ENCODE data around the gene MT1H. TPM values are rescaled to one million over a fixed set of nuclear protein-coding genes. Genes with fewer than 3 reads are reported as not detected.
A peak's percentile ranks its signal among the peaks of the same experiment; 100 is the strongest.

The MT1H gene
- total RNA-seq, 3 donors from 2014 or later = not detected

GRCh38 chr16:56700195-56700594 lies 30.6 kb downstream of the MT1H start:
- intact Hi-C loops (cut with DNase I; ENCODE audit: low total_unique reads) = loop anchor here (10.0 kb wide), 1 partner anchor 105 kb away; no protein-coding TSS in a partner anchor
- no peak for DNase-seq (ENCODE audit: low spot score in 2 of 2)
- no peak for TF ChIP-seq POLR2AphosphoS5 (IDR thresholded peaks at IDR 0.05)
- TF ChIP-seq POLR2A (IDR thresholded peaks at IDR 0.05) = no peak
- TF ChIP-seq CTCF (IDR thresholded peaks at IDR 0.05) = no peak

GRCh38 chr16:56700631-56701030 lies 31.0 kb downstream of the MT1H start:
- H3K9me3 ChIP-seq = no peaks in the 10 kb centered on the region
- H3K4me3 ChIP-seq = no peak overlapping the region
- TF ChIP-seq CTCF (IDR thresholded peaks at IDR 0.05) (no peak), POLR2AphosphoS5 (IDR thresholded peaks at IDR 0.05) (no peak), POLR2A (IDR thresholded peaks at IDR 0.05) (no peak)
- no peaks in the 10 kb centered on the region for H3K36me3 ChIP-seq
- no peak for DNase-seq (ENCODE audit: low spot score in 2 of 2)
- intact Hi-C loops (cut with DNase I; ENCODE audit: low total_unique reads) = loop anchor here (10.0 kb wide), 1 partner anchor 106 kb away; no protein-coding TSS in a partner anchor
- H3K27ac ChIP-seq = no peak overlapping the region
- no peaks in the 10 kb centered on the region for H3K27me3 ChIP-seq
- H3K4me1 ChIP-seq = no peaks in the 10 kb centered on the region

More at GRCh38 chr16:56700195-56700594, 30.6 kb downstream of the MT1H start:
- Histone ChIP-seq H3K4me3 (no peak overlapping the region), H3K36me3 (no peaks in the 10 kb centered on the region), H3K27ac (no peak overlapping the region), H3K27me3 (no peaks in the 10 kb centered on the region), H3K9me3 (no peaks in the 10 kb centered on the region), H3K4me1 (no peaks in the 10 kb centered on the region)

- intact Hi-C loops (cut with DNase I; ENCODE audit: low total_unique reads) = loop anchor here (10.0 kb wide), 1 partner anchor 107 kb away; no protein-coding TSS in a partner anchor
- TF ChIP-seq CTCF (IDR thresholded peaks at IDR 0.05) = no peak
- no peak for TF ChIP-seq POLR2A (IDR thresholded peaks at IDR 0.05)
- TF ChIP-seq POLR2AphosphoS5 (IDR thresholded peaks at IDR 0.05) = no peak
- DNase-seq (ENCODE audit: low spot score in 2 of 2) = no peak
- Histone ChIP-seq H3K36me3 (no peaks in the 10 kb centered on the region), H3K27me3 (no peaks in the 10 kb centered on the region), H3K9me3 (no peaks in the 10 kb centered on the region), H3K27ac (peak overlapping the region in 1 of 2 donors; percentile 8), H3K4me3 (no peak overlapping the region), H3K4me1 (no peaks in the 10 kb centered on the region)
Measured at GRCh38 chr16:56701534-56701933, 31.9 kb downstream of the MT1H start.

GRCh38 chr16:56702836-56703235 lies 33.2 kb downstream of the MT1H start:
- no peak for DNase-seq (ENCODE audit: low spot score in 2 of 2)
- intact Hi-C loops (cut with DNase I; ENCODE audit: low total_unique reads) = loop anchor here (10.0 kb wide), 1 partner anchor 108 kb away; no protein-coding TSS in a partner anchor
- TF ChIP-seq POLR2AphosphoS5 (IDR thresholded peaks at IDR 0.05) (no peak), POLR2A (IDR thresholded peaks at IDR 0.05) (no peak), CTCF (IDR thresholded peaks at IDR 0.05) (no peak)
- H3K4me1 ChIP-seq = no peaks in the 10 kb centered on the region
- H3K4me3 ChIP-seq = no peak overlapping the region
- peak overlapping the region in 1 of 2 donors; percentile 43 for H3K27ac ChIP-seq
- H3K27me3 ChIP-seq = no peaks in the 10 kb centered on the region
- no peaks in the 10 kb centered on the region for H3K9me3 ChIP-seq
- H3K36me3 ChIP-seq = no peaks in the 10 kb centered on the region

GRCh38 chr16:56708525-56709442 lies 39.2 kb downstream of the MT1H start:
- H3K4me1 ChIP-seq = no peaks in the 10 kb centered on the region
- TF ChIP-seq POLR2A (IDR thresholded peaks at IDR 0.05) = no peak
- TF ChIP-seq CTCF (IDR thresholded peaks at IDR 0.05) = no peak
- TF ChIP-seq POLR2AphosphoS5 (IDR thresholded peaks at IDR 0.05) = no peak
- H3K27ac ChIP-seq = no peak overlapping the region
- intact Hi-C loops (cut with DNase I; ENCODE audit: low total_unique reads) = loop anchor here (10.0 kb wide), 1 partner anchor 114 kb away; no protein-coding TSS in a partner anchor
- no peak overlapping the region for H3K4me3 ChIP-seq
- no peaks in the 10 kb centered on the region for H3K27me3 ChIP-seq
- H3K9me3 ChIP-seq = no peaks in the 10 kb centered on the region
- H3K36me3 ChIP-seq = no peaks in the 10 kb centered on the region
- no peak for DNase-seq (ENCODE audit: low spot score in 2 of 2)

Measured in breast epithelium (tissue), 4 donors.